H7 (cell line): ENCODE data around the gene NCAM1. TPM values are rescaled to one million over a fixed set of nuclear protein-coding genes. Genes with fewer than 3 reads are reported as not detected.

Experiments
- DNase-seq: peaks from one replicate; pipeline ENCODE4 v3.0.0; 2012
- H3K27me3 ChIP-seq: 2 replicates; pipeline ENCODE4 v1.6.0; 2011; ENCODE audit warnings: mild to moderate bottlenecking, low read length; ENCODE audit not compliant: control insufficient read depth, insufficient read depth
- H3K36me3 ChIP-seq: replicated peaks from 2 replicates; pipeline ENCODE4 v1.5.1; 2011; ENCODE audit warnings: low read length; ENCODE audit not compliant: control insufficient read depth, insufficient read depth
- H3K4me3 ChIP-seq: 2 replicates; pipeline ENCODE4 v1.5.1; 2011; ENCODE audit warnings: low read depth, mild to moderate bottlenecking, control low read depth, low read length, moderate library complexity; ENCODE audit not compliant: insufficient read depth
- total RNA-seq: library from RNA; depleted of rRNA; stranded (reverse); fragments of >200 nt; shearing (Covaris generic); gene quantifications from 2 replicates; pipeline ENCODE4 v1.2.3, GENCODE V29; 2014

The NCAM1 gene
- total RNA-seq, 1 experiment from 2014 or later, result 7.1 TPM

DNA sequence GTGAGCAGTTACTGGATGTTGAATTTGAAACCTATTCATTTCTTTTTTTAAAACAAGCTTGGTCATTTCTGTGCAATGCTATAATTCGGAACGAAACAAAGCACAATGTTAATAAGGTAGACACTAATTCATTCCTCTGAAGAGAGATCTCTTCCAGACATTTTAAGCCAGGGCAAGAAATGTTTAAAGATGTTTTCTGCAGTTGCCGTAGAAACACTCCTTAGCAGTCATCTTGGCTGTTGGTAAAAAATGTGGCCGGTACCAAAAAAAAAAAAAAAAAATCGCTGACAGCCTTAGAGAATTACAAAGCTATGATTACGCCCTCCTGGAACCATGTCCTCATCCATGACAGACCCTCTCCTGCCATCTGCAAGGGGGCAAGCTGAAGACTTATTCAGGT is 286.7 kb downstream of the NCAM1 start:
- H3K4me3 ChIP-seq, result no peak overlapping the region
- H3K36me3 ChIP-seq, result no peaks in the 10 kb centered on the region
- DNase-seq, result no peak
- H3K27me3 ChIP-seq, result no peaks in the 10 kb centered on the region

DNA sequence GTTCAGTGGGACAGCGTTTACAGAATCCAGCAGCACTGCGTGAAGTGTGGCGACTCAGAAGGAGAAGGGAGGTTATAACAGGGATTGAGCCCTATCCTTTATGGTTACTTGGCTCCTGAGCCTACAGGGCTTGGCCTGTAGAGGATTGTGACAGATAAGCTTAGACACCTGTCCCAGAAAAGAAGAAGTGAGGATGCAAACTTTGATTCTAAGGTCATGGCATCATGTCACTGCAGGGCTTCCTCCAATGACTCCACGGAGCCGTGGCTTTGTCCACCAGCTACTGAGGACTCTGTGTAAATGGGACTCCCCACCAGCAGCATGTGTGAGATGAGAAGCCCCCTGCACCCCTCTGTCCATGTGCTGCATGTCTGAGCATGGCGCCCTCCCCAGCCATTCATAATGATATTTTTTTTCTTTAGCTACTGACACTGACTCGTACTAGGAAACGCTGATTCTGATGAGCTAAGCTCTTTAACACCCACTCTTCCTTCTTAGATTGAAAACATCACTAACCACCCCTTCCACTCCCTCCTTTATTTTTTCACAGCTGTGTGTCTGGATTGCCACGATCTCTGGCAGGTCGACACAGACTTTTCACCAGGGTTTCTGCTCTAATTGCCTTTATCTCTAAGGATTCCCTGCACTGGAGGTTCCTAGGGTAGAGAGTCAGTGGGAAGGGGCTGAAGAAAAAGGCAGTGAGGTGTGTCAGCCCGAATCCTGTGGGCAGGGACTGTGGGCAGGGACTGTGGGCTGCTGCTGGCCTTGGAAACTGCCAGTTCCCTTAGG is 287.7 kb downstream of the NCAM1 start:
- no peak for DNase-seq
- Histone ChIP-seq H3K27me3 (no peaks in the 10 kb centered on the region), H3K36me3 (no peaks in the 10 kb centered on the region), H3K4me3 (no peak overlapping the region)

DNA sequence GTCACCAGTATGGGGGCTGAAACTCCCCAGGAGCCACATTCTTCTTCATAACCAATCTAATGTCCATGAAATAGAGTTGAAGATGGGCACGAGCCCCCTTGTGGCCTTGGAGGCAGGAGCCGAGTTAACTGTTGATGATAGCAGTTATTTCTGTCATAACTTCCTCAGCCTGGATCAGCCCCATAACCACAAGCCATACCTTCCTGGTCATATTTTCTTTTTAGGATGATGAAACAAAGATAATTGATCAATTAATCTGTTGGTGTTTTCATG is 288.2 kb downstream of the NCAM1 start:
- Histone ChIP-seq H3K27me3 (no peaks in the 10 kb centered on the region), H3K4me3 (no peak overlapping the region), H3K36me3 (no peaks in the 10 kb centered on the region)
- no peak for DNase-seq

DNA sequence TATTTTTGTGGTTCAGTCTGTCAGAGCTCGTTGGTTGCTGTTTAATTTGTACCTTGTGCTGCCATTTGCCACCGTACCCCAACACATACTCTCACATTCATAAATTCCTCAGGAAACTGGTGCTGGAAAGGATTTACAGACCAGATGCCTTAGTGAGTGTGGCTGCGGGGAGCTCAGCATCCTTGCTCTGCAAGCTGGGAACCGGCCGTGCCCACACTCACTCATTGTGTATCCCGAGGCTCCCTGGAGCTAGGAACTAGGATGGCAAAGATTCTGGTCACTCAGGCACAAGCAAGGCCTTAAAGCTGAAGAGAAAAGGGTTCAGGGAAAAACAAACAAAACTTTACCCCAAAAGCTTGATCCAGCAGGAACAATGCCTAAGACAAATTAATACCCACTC is 288.6 kb downstream of the NCAM1 start:
- DNase-seq, result no peak
- no peaks in the 10 kb centered on the region for H3K36me3 ChIP-seq
- H3K27me3 ChIP-seq, result no peaks in the 10 kb centered on the region
- no peak overlapping the region for H3K4me3 ChIP-seq

DNA sequence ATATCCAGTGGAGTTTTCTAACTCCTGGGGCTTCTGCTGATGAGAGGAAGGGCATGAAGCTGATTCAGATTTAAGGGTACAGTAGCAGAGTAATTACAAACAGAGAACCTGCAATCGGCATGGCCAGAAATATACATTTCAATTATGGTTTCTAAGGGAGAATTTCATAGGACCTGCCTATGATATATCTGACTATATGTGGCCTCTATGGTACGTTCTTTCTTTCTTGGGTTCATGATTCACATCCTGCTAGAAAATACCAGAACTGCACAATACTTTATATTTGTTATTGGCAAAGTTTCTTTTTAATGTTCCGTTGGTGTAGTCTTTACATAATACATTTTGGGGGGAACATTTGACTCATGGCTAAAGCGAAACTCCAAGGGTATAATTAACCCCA is 290.1 kb downstream of the NCAM1 start:
- H3K36me3 ChIP-seq, result no peaks in the 10 kb centered on the region
- no peak overlapping the region for H3K4me3 ChIP-seq
- H3K27me3 ChIP-seq, result no peaks in the 10 kb centered on the region
- no peak for DNase-seq

DNA sequence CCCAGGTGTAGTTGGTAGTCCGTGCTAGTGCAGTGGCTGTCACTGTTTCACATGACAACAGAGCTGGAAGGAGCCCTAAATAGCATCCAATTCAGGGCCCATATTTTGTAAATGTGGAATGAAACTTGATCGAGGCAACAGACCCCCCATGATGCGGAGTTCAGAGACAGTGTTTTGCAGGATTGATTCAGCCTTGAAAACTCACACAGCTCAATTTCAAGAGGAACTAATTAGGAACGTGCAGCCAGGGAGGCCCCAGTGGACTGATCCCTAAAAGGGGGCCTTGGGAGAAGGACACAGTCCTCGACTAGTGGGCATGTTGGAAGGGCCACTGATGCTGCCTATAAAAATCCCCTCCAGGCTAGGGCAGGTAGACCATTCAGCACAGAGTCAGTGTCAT is 292.2 kb downstream of the NCAM1 start:
- H3K36me3 ChIP-seq, result no peaks in the 10 kb centered on the region

DNA sequence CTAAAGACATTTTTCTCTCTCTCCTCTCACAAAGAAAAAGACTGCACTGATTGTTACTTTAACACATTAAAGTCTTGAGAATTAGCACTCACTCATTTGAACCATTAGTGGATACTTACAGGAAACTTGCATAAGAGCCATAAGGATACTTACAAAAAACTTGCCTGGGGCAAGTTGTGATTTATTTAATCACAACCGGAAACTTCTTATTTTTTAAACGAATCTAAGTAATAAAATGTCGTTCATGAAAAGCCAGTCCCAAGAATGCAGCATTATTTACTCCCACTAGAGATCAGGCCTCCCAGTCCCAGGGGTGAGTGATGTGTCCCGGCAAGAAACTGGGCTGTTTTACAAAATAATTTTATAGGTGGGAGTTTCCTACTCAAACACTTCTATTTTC is 293.9 kb downstream of the NCAM1 start:
- no peak overlapping the region for H3K4me3 ChIP-seq
- H3K27me3 ChIP-seq, result no peaks in the 10 kb centered on the region
- H3K36me3 ChIP-seq, result no peaks in the 10 kb centered on the region
- DNase-seq, result no peak

More for the DNA sequence above, 292.2 kb downstream of the NCAM1 start:
- DNase-seq, result no peak
- H3K27me3 ChIP-seq, result no peaks in the 10 kb centered on the region
- no peak overlapping the region for H3K4me3 ChIP-seq

DNA sequence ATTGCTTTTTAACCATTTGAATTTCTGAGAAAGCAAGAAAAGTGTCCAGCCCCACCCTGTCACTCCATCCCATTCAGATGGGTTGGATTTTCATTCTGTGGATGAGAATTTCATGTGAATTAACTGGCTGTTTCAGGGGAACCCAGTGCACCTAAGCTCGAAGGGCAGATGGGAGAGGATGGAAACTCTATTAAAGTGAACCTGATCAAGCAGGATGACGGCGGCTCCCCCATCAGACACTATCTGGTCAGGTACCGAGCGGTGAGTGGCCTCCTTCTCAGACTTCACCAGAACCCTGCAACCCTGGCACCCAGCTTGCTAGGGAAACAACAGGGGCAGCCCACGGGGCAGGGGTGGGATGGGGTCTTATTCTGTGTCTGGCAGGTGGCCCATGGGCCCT is 294.5 kb downstream of the NCAM1 start:
- Histone ChIP-seq H3K4me3 (no peak overlapping the region), H3K27me3 (no peaks in the 10 kb centered on the region), H3K36me3 (no peaks in the 10 kb centered on the region)
- DNase-seq, result no peak

DNA sequence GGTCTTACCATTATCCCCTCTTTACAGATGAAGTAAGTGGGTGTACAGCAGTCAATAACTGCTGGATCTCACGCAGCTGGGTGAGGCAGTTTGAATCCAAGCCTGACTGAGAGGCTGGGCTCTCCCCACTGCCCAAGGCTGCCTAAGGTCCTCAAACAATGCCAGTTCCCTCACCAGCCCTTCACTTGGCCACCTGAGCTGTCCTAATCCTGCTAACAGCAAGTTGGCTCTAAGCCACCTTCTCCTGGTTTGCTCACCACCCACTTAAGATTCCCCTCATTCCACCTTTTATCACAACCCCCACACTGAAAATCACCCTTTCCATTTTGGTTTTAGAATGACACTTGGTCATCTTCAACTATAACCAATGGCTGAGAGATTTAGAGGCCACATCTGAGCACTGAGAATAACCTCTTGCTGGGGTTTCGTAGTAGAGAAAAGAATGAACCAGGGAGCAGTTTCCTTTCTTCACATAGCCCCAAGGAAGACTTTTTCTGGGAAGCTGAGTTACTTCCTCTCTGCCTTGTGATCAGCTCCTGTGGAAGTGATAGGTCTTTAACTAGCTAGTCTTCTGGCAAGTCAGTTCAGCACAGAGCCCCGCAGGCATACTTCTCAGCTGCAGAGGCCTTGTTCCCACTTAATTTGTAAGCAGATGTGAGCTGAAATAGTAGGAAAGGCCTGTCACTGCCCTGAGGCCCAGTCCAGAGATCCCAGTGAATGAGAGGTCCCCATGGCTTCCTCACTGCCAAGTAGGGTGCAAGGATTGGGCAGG is 295.4 kb downstream of the NCAM1 start:
- Histone ChIP-seq H3K36me3 (no peaks in the 10 kb centered on the region), H3K27me3 (no peaks in the 10 kb centered on the region), H3K4me3 (no peak overlapping the region)
- no peak for DNase-seq

DNA sequence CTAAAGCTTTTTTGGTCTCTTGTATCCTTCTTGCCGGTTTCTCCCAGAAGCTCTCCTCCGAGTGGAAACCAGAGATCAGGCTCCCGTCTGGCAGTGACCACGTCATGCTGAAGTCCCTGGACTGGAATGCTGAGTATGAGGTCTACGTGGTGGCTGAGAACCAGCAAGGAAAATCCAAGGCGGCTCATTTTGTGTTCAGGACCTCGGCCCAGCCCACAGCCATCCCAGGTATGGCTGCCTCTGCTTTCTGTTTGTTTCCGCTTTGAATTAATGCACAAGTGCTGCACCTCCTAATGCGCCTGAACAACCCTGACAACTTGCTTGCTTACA is 298.8 kb downstream of the NCAM1 start:
- Histone ChIP-seq H3K36me3 (no peaks in the 10 kb centered on the region), H3K4me3 (no peak overlapping the region), H3K27me3 (no peaks in the 10 kb centered on the region)
- no peak for DNase-seq

DNA sequence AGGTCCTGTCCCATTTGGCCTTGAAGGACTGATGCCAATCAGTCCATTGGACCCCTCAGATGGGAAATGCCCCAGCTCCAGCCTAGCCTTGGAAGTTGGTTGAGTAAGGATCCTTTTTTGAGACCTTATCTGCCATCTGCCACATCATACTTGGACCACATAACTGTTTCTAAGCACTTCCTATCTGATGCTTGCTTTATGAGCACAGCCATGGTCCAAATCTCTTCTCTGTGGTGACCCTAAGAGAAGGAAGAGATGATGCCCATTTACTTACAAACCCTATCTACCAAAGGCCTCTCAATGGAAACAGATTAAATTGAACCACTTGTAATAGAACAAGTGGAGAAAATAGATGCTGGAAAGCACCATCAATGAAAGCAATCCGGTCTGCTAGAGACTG is 299.3 kb downstream of the NCAM1 start:
- H3K4me3 ChIP-seq, result no peak overlapping the region
- no peaks in the 10 kb centered on the region for H3K27me3 ChIP-seq
- no peak for DNase-seq
- H3K36me3 ChIP-seq, result no peaks in the 10 kb centered on the region

DNA sequence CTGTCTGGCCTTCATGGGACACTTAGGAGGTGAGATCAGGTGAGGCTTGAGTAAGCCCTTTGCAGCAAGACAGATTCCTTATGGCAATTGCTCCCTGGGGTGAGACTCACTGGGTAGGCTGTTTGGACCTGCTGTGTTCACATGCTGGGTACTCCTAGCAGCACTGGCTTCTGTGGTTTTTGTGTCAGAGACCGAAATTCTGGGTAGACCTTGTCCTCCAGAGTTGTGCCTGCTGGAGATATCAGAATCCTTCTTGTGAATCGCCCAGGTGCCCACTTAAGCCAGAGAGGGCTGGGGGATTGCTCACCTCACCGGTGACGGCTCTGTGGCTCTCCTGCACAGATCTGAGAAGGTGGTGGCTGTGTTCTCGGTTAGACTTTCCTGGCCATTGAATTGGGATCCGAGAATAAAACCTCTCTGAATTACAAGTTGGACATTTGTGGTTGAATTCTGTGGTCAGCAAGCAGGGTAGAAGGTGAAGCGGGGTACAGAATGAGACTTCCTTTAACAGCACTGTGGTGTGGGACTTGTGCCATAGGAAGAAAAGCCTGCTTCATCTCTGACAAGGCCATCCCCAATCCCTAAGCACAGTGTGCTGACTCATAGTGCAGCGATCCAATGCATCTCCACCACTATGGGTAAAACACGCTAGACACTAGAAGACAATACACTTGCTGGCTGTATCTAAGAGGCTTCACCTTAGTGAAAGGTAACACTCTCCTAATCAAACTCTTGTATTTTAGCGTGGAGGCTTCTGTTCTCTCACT is 300.7 kb downstream of the NCAM1 start:
- H3K36me3 ChIP-seq, result no peaks in the 10 kb centered on the region
- no peak for DNase-seq
- no peaks in the 10 kb centered on the region for H3K27me3 ChIP-seq
- no peak overlapping the region for H3K4me3 ChIP-seq

DNA sequence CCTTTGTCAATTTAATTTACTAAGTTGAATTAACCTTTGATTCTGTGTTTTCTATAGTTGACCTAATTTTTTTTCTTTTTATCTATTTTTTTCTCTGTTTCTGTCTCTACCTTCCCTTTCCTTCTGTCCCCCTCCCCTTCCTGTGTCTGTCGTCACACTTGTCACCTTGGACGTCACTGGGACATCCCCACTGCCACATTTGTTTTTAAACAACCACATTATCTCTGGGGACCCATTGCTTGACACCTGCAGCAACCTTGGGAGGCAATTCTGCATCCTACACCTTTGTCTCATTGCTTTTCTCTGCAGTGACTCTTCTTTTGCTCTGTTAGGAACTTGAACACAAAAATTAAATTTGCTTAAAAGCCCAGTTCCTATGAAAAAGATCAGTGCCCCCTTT is 301.4 kb downstream of the NCAM1 start:
- DNase-seq, result no peak
- no peaks in the 10 kb centered on the region for H3K27me3 ChIP-seq

DNA sequence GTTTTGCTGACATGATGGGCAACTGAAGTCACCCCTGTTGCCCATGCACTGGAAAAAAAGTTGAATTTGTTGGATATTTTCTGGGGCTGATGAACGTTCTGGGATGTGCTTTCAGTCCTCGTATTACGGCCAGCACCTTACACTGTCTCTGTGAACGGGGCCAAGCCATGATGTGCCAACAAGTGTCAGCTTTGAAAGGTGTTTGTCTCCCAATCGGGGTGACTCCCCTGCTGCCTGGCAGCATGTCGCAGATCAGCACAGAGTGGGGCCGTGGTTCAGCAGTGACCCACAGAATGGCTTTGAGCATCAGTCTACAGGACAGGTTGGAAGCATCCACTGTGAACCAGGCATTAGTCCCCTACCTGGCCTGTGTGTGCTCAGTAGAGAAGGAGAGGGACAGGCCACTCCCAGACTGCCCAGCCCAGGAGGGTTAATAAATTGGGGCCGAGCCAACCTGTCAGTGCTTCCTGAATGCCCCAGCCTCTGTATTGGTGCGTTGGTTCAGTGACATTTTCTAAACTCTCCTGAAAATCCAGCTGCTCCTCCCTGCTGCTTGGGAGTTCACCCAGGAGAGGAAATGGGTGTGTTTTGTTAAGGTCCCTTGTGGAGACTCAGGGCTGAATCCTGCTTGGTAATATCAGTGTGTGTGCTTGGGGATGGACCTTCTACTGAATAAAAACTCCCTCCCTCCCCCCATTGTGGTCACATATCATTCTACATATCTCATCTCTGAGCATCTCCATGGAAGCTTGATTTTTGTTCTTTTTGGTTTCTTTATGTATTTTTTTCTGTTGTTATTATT is 302.4 kb downstream of the NCAM1 start:
- no peaks in the 10 kb centered on the region for H3K36me3 ChIP-seq
- no peaks in the 10 kb centered on the region for H3K27me3 ChIP-seq
- no peak overlapping the region for H3K4me3 ChIP-seq
- DNase-seq, result no peak

More for the DNA sequence above, 301.4 kb downstream of the NCAM1 start:
- no peaks in the 10 kb centered on the region for H3K36me3 ChIP-seq
- H3K4me3 ChIP-seq, result no peak overlapping the region
